GM12878 (cell line): Measurements from ENCODE around the gene EME2.

Experiments used
- CHD4 ChIP-seq: fragments of 200-600 bp; sonication (generic); IDR thresholded peaks from 2 replicates; pipeline ENCODE4 v1.6.1; 2016; ENCODE audit warnings: mild to moderate bottlenecking
- CTCF ChIP-seq, 3 experiments: IDR thresholded peaks in 2 of 3; conservative IDR thresholded peaks in 1 of 3; 2 replicates each; pipeline ENCODE4 v1.5.1; 2011; ENCODE audit warnings: low read depth in 3 of 3, low read length in 3 of 3, mild to moderate bottlenecking in 3 of 3, control low read depth in 2 of 3, moderate library complexity in 2 of 3, inconsistent platforms in 1 of 3, mixed read lengths in 1 of 3; ENCODE audit not compliant: control insufficient read depth in 2 of 3, insufficient read depth in 1 of 3; ENCODE audit errors: extremely low read depth in 1 of 3
- EP300 ChIP-seq, 2 experiments: fragments of 150-350 bp in 1 of 2; IDR thresholded peaks; 2 replicates each; pipeline ENCODE4 v1.6.1; 2011 to 2012; ENCODE audit warnings: low read depth in 2 of 2, low read length in 2 of 2, borderline replicate concordance in 1 of 2, improper control_type of control experiment in 1 of 2, inconsistent platforms in 1 of 2; ENCODE audit not compliant: control insufficient read depth in 1 of 2
- EZH2 ChIP-seq: IDR thresholded peaks from 2 replicates; pipeline ENCODE4 v1.6.1; 2012; ENCODE audit warnings: low read depth, mild to moderate bottlenecking, control low read depth, inconsistent platforms, low read length, borderline replicate concordance; ENCODE audit not compliant: control insufficient read depth
- FOXK2 ChIP-seq: fragments of 450-650 bp; IDR thresholded peaks from 2 replicates; pipeline ENCODE4 v1.6.1; 2017; ENCODE audit warnings: mild to moderate bottlenecking, moderate library complexity
- POLR2AphosphoS2 ChIP-seq: IDR thresholded peaks from 2 replicates; pipeline ENCODE4 v1.6.1; 2011; ENCODE audit warnings: low read depth, mild to moderate bottlenecking, low read length, improper control_type of control experiment, moderate library complexity
- PRDM15 ChIP-seq: fragments of 450-650 bp; formaldehyde crosslinking; IDR thresholded peaks from 2 replicates; pipeline ENCODE4 v1.4.0; 2020; ENCODE audit warnings: mild to moderate bottlenecking, moderate library complexity
- TAF1 ChIP-seq: IDR thresholded peaks from 2 replicates; pipeline ENCODE4 v1.6.1; 2011; ENCODE audit warnings: mild to moderate bottlenecking, low read depth, low read length, borderline replicate concordance
- TBL1XR1 ChIP-seq: IDR thresholded peaks from 2 replicates; pipeline ENCODE4 v1.6.1; 2012; ENCODE audit warnings: low read depth, low read length, improper control_type of control experiment
- ZBTB40 ChIP-seq: fragments of 450-650 bp; IDR thresholded peaks from 2 replicates; pipeline ENCODE4 v1.6.1; 2016; ENCODE audit warnings: mild to moderate bottlenecking, moderate library complexity, borderline replicate concordance

GRCh38 chr16:1724491-1724890 lies 48.1 kb upstream of the EME2 start:
- no peak for TF ChIP-seq ZBTB40
- TF ChIP-seq TAF1, result no peak
- TF ChIP-seq CTCF (IDR thresholded peaks at IDR 0.05 in 2 of 3, conservative IDR thresholded peaks at IDR 0.05 in 1 of 3; ENCODE audit: control insufficient read depth in 2 of 3, extremely low read depth in 1 of 3, insufficient read depth in 1 of 3, low read depth in 3 of 3, low read length in 3 of 3), result no peak
- TF ChIP-seq TBL1XR1, result no peak
- no peak for TF ChIP-seq PRDM15 (CRISPR knock-in tag)
- TF ChIP-seq POLR2AphosphoS2, result no peak
- TF ChIP-seq FOXK2, result no peak
- TF ChIP-seq EP300 (IDR thresholded peaks at IDR 0.05; ENCODE audit: borderline replicate concordance in 1 of 2, control insufficient read depth in 1 of 2, low read depth in 2 of 2, low read length in 2 of 2), result no peak
- no peak for TF ChIP-seq EZH2
- TF ChIP-seq CHD4, result no peak
